ENCODE results near the gene ITGB3BP.

ITGB3BP gene

DNA sequence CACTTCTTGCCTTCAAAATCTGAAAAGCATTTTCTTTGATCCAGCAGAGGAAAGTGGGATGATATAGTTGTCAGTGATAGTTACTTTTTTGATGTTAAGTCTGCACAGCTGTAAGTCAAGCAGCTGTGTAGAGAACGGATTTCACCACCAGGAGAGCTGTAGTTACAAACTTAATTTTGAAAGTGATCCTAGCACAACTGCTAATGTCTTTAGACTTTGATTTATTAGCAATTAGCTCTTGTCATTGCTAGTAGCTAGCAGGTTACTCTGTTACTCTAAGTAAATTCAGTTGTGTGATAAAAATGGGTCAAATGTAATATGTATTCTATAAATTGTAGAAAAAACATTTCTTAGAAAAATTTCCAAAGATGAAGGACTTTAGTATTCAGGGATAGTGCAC lies 109.6 kb downstream of the ITGB3BP start:
- no peak for DNase-seq

- peak in 1 of 2 experiments; percentile 34 for DNase-seq
Observed at GRCh38 chr1:63411066-63411465, 112.0 kb downstream of the ITGB3BP start.

GRCh38 chr1:63408331-63408730 lies 114.7 kb downstream of the ITGB3BP start:
- DNase-seq: no peak

DNA sequence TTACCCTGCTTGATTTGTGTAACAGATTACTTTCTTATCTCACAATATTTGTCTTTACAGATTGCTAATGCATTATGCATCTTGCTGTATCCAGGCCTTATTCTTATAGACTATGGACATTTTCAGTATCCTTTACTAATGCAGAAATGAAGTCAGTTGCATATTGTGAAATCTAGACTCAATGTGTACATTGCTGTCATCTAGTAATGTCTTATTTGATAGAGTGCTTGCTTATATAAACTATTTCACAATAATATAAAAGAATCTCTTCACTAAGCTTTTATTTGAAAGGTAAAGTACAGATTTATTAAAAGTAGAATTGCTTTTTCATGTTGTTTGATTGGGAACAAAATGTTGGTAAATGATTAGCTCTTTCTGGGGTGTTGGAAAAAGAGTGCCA lies 116.0 kb downstream of the ITGB3BP start:
- DNase-seq: no peak

DNA sequence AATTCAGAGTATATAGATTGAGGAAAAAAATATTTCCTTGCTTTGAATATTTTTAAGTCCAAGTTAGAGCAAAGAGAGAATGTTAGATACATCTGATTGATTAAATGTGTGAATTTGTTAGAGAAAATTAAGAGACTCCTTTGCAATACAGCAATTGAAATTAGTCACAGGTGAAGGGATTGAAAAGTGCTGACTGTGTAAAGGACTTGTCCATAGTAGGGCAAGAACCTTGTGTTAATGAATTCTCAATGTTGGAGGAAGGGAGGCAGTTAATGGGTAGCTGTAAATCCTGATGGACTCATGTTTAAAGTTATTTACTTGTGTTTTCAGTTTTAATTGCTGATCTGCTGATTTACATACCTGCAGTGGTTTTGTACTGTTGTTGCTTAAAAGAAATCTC lies 117.0 kb downstream of the ITGB3BP start:
- no peak for DNase-seq

- no peak for DNase-seq
Observed at GRCh38 chr1:63405021-63405420, 118.0 kb downstream of the ITGB3BP start.

DNA sequence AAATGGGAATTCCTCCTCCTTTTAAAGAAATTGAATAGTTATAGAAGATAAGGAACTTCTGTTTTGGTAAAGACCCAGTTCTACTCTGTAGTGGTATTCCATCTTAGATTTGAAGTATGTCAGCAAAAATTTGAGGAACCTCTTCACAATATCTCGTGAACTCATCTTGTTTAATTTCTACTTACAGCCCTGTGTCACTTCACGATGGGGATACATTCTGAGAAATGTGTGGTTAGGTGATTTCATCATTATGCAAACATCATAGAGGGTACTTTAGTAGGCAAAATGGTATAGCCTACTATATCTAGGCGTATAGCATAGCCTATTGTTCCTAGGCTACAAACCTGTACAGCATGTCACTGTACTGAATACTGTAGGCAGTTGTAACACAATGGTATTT lies 119.6 kb downstream of the ITGB3BP start:
- no peak for DNase-seq

DNA sequence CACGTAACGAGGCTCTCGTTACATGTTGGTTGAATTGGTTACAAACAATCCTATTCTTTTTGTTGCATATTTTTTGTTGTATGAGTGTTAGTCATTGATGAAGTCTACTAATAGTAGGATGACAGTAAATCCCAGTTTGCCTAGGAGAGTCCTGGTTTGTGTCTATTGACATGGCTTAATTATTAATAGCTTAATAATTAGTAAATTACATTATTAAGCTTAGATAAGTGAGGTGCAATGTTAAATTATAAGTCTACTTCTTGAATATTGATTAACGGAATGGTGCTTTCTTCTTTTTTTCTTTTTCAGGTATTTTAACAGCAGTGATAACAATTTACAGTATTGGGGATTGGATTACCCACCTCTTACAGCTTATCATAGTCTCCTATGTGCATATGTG lies 121.1 kb downstream of the ITGB3BP start:
- no peak for DNase-seq
